Neural cell (in vitro differentiated cells): ENCODE results near the gene NR1D1. TPM values are rescaled to one million over a fixed set of nuclear protein-coding genes. Genes with fewer than 3 reads are reported as not detected.

Experiments
- H2AFZ ChIP-seq: fragments of 200-600, 300-800 bp; sonication (generic), shearing (Covaris generic); 2 replicates; pipeline ENCODE4 v1.6.0; 2014; ENCODE audit warnings: low read depth, mild to moderate bottlenecking, antibody characterized with exemption, low read length, moderate library complexity
- H3F3A ChIP-seq: fragments of 200-600 bp; shearing (Covaris generic); 2 replicates; pipeline ENCODE4 v1.6.1; 2016; ENCODE audit warnings: mild to moderate bottlenecking, moderate library complexity, mixed read lengths, antibody characterized with exemption, low read length; ENCODE audit not compliant: insufficient read depth, poor library complexity, severe bottlenecking
- H3K27ac ChIP-seq: fragments of 200-600, 300-800 bp; sonication (generic), shearing (Covaris generic); 2 replicates; pipeline ENCODE4 v1.5.1; 2014; ENCODE audit warnings: mild to moderate bottlenecking, low read length, moderate library complexity
- H3K27me3 ChIP-seq: fragments of 300-800, 200-600 bp; sonication (generic), shearing (Covaris generic); 2 replicates; pipeline ENCODE4 v1.6.0; 2014; ENCODE audit warnings: mild to moderate bottlenecking, low read depth, low read length, moderate library complexity; ENCODE audit not compliant: insufficient read depth
- H3K36me3 ChIP-seq: fragments of 300-800, 200-600 bp; sonication (generic), shearing (Covaris generic); 2 replicates; pipeline ENCODE4 v1.5.1; 2014; ENCODE audit warnings: mild to moderate bottlenecking, antibody characterized with exemption, low read length, moderate library complexity; ENCODE audit not compliant: insufficient read depth
- H3K4me2 ChIP-seq: fragments of 300-800, 200-600 bp; sonication (generic), shearing (Covaris generic); 2 replicates; pipeline ENCODE4 v1.6.0; 2014; ENCODE audit warnings: mild to moderate bottlenecking, low read length
- H3K4me3 ChIP-seq: fragments of 300-800, 200-600 bp; sonication (generic), shearing (Covaris generic); 2 replicates; pipeline ENCODE4 v1.5.1; 2014; ENCODE audit warnings: mild to moderate bottlenecking, low read length, moderate library complexity
- H3K79me2 ChIP-seq: fragments of 200-600 bp; shearing (Covaris generic); replicated peaks from 2 replicates; pipeline ENCODE4 v1.6.0; 2014; ENCODE audit warnings: mild to moderate bottlenecking, low read length, moderate library complexity; ENCODE audit not compliant: insufficient read depth
- H3K9ac ChIP-seq: fragments of 300-800, 200-600 bp; sonication (generic), shearing (Covaris generic); 2 replicates; pipeline ENCODE4 v1.6.1; 2016; ENCODE audit warnings: mild to moderate bottlenecking, low read length, mixed read lengths
- H3K9me2 ChIP-seq: fragments of 200-600 bp; shearing (Covaris generic); 2 replicates; pipeline ENCODE4 v1.6.1; 2016; ENCODE audit warnings: mild to moderate bottlenecking, low read length, mixed read lengths; ENCODE audit not compliant: insufficient read depth
- H3K9me3 ChIP-seq: fragments of 200-600, 300-800 bp; sonication (generic), shearing (Covaris generic); 2 replicates; pipeline ENCODE4 v1.6.1; 2016; ENCODE audit warnings: mild to moderate bottlenecking, mixed run types, low read length, moderate library complexity, mixed read lengths
- H4K20me1 ChIP-seq: fragments of 200-600 bp; shearing (Covaris generic); 2 replicates; pipeline ENCODE4 v1.6.1; 2016; ENCODE audit warnings: mild to moderate bottlenecking, mixed run types; ENCODE audit not compliant: insufficient read depth
- EP300 ChIP-seq: fragments of 450-650 bp; conservative IDR thresholded peaks from 2 replicates; pipeline ENCODE4 v1.6.1; 2014; ENCODE audit warnings: antibody characterized with exemption, mild to moderate bottlenecking, moderate library complexity; ENCODE audit not compliant: poor library complexity, severe bottlenecking
- EZH2 ChIP-seq: fragments of 200-600, 300-800 bp; shearing (Covaris generic), sonication (generic); IDR thresholded peaks from 2 replicates; pipeline ENCODE4 v1.6.1; 2014; ENCODE audit warnings: antibody characterized with exemption, low read length, borderline replicate concordance, mild to moderate bottlenecking; ENCODE audit not compliant: insufficient read depth, poor library complexity, severe bottlenecking
- MXI1 ChIP-seq: fragments of 450-650 bp; conservative IDR thresholded peaks from 2 replicates; pipeline ENCODE4 v1.6.1; 2014; ENCODE audit warnings: antibody characterized with exemption, mild to moderate bottlenecking; ENCODE audit not compliant: poor library complexity, severe bottlenecking
- POLR2AphosphoS5 ChIP-seq: IDR thresholded peaks from 2 replicates; pipeline ENCODE4 v1.6.1; 2012
- RAD21 ChIP-seq: fragments of 450-650 bp; conservative IDR thresholded peaks from 2 replicates; pipeline ENCODE4 v1.6.1; 2014; ENCODE audit warnings: antibody characterized with exemption, mild to moderate bottlenecking, moderate library complexity
- SMC3 ChIP-seq: fragments of 450-650 bp; conservative IDR thresholded peaks from 2 replicates; pipeline ENCODE4 v1.6.1; 2014; ENCODE audit warnings: antibody characterized with exemption, mild to moderate bottlenecking, moderate library complexity; ENCODE audit not compliant: poor library complexity
- TAF1 ChIP-seq: IDR thresholded peaks from 2 replicates; pipeline ENCODE4 v1.6.1; 2012; ENCODE audit warnings: low read depth
- polyA plus RNA-seq: library from polyadenylated mRNA; depleted of rRNA; stranded (reverse); fragments of >200 nt; gene quantifications from 2 replicates; pipeline ENCODE4 v1.2.3, GENCODE V29; 2014
- TF ChIP-seq, protein P1 (sequence below): IDR thresholded peaks from 2 replicates; pipeline ENCODE4 v1.6.1; 2012; ENCODE audit warnings: borderline replicate concordance
- TF ChIP-seq, protein P2 (sequence below): fragments of 450-650 bp; IDR thresholded peaks from 2 replicates; pipeline ENCODE4 v1.5.1; 2014; ENCODE audit warnings: antibody characterized with exemption, mild to moderate bottlenecking, moderate library complexity; ENCODE audit not compliant: poor library complexity, severe bottlenecking

Gene NR1D1
- polyA plus RNA-seq, 1 donor from 2014 or later, result 0.73 TPM

DNA sequence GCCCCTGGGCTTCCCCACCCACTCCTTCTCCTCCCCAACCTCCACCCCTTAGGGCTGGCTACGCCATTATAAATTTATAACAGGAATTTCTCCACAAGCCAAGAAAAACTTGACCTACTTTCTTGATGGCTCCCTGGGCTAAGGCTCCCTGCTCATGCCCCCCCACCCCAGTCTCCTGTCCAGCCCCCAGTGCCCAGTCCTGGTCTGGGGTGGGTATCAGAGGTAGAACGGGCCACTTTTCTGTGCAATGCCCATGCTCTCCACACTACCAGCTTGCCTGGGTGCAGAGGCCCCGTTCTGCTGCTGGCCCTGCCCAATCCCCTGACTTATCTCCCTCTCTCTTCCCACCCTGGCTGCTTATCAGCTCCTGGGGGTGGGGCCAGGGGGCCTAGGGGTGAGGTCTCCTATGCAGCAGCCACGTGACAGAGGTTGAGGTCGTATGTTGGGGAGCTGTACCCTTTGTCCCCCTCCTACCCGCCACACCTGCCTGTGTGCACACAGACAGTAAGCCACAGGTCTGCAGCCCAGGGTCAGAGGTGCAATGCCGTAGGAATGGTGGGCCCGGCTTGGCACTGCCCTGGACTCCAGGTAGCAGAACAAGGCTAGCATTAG is 27.5 kb downstream of the NR1D1 start:
- Histone ChIP-seq H4K20me1 (no peaks in the 10 kb centered on the region), H2AFZ (no peak overlapping the region), H3K79me2 (peaks cover 19% of the 10 kb centered on the region), H3K36me3 (no peaks in the 10 kb centered on the region), H3K4me3 (no peak overlapping the region), H3K9me3 (no peaks in the 10 kb centered on the region), H3K9me2 (no peaks in the 10 kb centered on the region), H3K4me2 (no peak overlapping the region), H3K9ac (no peak overlapping the region), H3K27me3 (no peaks in the 10 kb centered on the region), H3K27ac (no peak overlapping the region), H3F3A (no peaks in the 10 kb centered on the region)
- no peak for TF ChIP-seq MXI1
- TF ChIP-seq EP300, result no peak
- TF ChIP-seq EZH2, result no peak

DNA sequence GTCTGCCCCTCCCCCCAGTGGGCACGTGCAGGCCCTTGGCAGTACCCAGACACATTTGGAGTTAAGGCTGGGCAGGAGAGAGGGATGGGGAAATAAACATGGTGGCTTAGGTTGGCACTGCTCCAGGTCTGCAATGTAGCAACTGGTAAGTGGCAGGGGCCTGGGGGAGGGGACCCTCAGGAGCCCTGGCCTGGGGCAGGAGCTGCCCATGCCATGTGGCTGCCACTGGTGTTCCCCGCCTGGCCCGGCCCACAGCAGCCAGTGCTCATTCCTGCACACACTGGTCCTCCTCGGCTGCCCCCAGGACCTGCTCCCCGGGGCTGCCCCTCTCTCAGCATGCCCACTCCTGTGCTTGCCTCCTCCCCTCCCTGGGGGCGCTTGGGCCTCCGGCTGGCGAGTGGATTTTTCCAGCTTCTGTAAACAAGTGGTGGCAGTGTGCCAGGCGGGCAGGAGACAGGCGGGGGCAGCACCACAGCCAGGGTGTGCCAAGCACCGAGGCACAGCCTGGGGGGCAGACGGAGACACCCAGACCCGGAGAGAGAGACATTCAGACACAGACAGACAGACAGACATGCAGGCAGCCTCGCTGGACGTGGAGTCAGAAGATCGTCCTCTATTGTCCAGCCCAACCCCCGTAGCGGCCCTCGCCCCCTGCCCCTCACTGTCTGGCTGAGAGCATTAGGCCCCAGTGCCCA is 28.2 kb downstream of the NR1D1 start:
- TF ChIP-seq SMC3, result no peak
- TF ChIP-seq EZH2, result no peak
- TF ChIP-seq, protein P1, sequence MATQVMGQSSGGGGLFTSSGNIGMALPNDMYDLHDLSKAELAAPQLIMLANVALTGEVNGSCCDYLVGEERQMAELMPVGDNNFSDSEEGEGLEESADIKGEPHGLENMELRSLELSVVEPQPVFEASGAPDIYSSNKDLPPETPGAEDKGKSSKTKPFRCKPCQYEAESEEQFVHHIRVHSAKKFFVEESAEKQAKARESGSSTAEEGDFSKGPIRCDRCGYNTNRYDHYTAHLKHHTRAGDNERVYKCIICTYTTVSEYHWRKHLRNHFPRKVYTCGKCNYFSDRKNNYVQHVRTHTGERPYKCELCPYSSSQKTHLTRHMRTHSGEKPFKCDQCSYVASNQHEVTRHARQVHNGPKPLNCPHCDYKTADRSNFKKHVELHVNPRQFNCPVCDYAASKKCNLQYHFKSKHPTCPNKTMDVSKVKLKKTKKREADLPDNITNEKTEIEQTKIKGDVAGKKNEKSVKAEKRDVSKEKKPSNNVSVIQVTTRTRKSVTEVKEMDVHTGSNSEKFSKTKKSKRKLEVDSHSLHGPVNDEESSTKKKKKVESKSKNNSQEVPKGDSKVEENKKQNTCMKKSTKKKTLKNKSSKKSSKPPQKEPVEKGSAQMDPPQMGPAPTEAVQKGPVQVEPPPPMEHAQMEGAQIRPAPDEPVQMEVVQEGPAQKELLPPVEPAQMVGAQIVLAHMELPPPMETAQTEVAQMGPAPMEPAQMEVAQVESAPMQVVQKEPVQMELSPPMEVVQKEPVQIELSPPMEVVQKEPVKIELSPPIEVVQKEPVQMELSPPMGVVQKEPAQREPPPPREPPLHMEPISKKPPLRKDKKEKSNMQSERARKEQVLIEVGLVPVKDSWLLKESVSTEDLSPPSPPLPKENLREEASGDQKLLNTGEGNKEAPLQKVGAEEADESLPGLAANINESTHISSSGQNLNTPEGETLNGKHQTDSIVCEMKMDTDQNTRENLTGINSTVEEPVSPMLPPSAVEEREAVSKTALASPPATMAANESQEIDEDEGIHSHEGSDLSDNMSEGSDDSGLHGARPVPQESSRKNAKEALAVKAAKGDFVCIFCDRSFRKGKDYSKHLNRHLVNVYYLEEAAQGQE, result no peak
- TF ChIP-seq EP300, result no peak
- no peak for TF ChIP-seq RAD21
- no peaks in the 10 kb centered on the region for H4K20me1 ChIP-seq
- H3K27me3 ChIP-seq, result no peaks in the 10 kb centered on the region
- peak overlapping the region; percentile 68 for H3K9ac ChIP-seq
- no peak overlapping the region for H3K27ac ChIP-seq
- no peaks in the 10 kb centered on the region for H3K9me2 ChIP-seq
- H3K9me3 ChIP-seq, result no peaks in the 10 kb centered on the region
- H3K79me2 ChIP-seq, result peaks cover 23% of the 10 kb centered on the region
- no peak overlapping the region for H2AFZ ChIP-seq
- no peaks in the 10 kb centered on the region for H3F3A ChIP-seq
- H3K4me2 ChIP-seq, result no peak overlapping the region
- H3K36me3 ChIP-seq, result no peaks in the 10 kb centered on the region
- H3K4me3 ChIP-seq, result no peak overlapping the region

DNA sequence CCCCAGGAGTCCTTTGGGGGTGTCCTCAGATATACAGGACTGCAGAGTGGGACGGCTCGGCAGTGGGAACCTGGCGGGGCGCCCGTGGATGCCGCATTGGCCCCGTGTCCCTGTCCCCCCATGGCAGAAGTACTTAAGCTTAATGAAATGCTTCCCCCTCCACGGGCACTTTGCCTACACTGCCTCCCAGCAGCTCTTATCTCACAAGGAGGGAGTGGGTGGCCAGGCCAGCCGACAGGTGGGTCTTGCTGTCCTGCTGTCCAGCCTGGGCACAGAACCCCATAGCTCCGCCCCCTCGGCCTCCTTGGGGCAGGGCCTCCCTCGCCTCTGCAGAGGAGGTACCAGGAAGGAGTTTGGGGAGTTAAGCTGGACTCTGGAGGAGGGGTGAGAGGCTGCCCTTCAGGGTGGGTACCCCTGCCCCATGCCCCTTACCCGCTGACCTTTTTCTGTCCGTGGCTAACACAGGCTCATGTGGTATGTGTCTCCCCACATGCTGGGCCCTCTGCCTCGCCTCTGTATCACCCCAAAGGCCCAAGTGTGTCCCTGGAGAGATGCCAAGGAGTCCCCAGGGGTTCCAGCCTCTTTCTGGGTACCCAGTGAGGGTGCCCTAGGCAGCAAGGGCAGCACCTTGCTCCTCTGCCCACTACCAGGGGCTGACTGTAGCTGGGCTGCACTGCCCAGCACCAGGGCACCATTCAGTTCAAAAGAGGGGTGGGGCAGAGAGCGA is 28.9 kb downstream of the NR1D1 start:
- H4K20me1 ChIP-seq, result no peaks in the 10 kb centered on the region
- H3K36me3 ChIP-seq, result no peaks in the 10 kb centered on the region
- no peaks in the 10 kb centered on the region for H3F3A ChIP-seq
- peak overlapping the region; percentile 68 for H3K9ac ChIP-seq
- H3K79me2 ChIP-seq, result peaks cover 30% of the 10 kb centered on the region
- peak overlapping the region; percentile 55 for H3K4me3 ChIP-seq
- peak overlapping the region; percentile 73 for H3K27ac ChIP-seq
- H3K27me3 ChIP-seq, result no peaks in the 10 kb centered on the region
- H3K4me2 ChIP-seq, result no peak overlapping the region
- no peaks in the 10 kb centered on the region for H3K9me2 ChIP-seq
- TF ChIP-seq, protein P1, result no peak
- TF ChIP-seq, protein P2, sequence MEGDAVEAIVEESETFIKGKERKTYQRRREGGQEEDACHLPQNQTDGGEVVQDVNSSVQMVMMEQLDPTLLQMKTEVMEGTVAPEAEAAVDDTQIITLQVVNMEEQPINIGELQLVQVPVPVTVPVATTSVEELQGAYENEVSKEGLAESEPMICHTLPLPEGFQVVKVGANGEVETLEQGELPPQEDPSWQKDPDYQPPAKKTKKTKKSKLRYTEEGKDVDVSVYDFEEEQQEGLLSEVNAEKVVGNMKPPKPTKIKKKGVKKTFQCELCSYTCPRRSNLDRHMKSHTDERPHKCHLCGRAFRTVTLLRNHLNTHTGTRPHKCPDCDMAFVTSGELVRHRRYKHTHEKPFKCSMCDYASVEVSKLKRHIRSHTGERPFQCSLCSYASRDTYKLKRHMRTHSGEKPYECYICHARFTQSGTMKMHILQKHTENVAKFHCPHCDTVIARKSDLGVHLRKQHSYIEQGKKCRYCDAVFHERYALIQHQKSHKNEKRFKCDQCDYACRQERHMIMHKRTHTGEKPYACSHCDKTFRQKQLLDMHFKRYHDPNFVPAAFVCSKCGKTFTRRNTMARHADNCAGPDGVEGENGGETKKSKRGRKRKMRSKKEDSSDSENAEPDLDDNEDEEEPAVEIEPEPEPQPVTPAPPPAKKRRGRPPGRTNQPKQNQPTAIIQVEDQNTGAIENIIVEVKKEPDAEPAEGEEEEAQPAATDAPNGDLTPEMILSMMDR, result no peak
- TF ChIP-seq RAD21 (no peak), TAF1 (no peak), SMC3 (no peak), MXI1 (no peak), EZH2 (no peak), POLR2AphosphoS5 (no peak), EP300 (no peak)
- no peaks in the 10 kb centered on the region for H3K9me3 ChIP-seq
- no peak overlapping the region for H2AFZ ChIP-seq
